Hematopoietic multipotent progenitor cell treated with erythropoietin and hydrocortisone succinate and interleukin-3 and kit ligand, for 15 days (in vitro differentiated cells): Measurements from ENCODE around the gene PRKACB.

ENCODE experiments used
- DNase-seq: peaks from one replicate; pipeline ENCODE4 v3.0.0-alpha.2; 2015; ENCODE audit warnings: low spot score

Gene PRKACB

GRCh38 chr1:84156210-84156621 is 12.1 kb downstream of the PRKACB start:
- DNase-seq = no peak

GRCh38 chr1:84159533-84160240 is 15.6 kb downstream of the PRKACB start:
- DNase-seq = no peak

- DNase-seq = no peak
Observed at GRCh38 chr1:84162295-84162694, 18.2 kb downstream of the PRKACB start.

- no peak for DNase-seq
Observed at GRCh38 chr1:84163123-84163931, 19.3 kb downstream of the PRKACB start.

- no peak for DNase-seq
Observed at GRCh38 chr1:84164161-84164560, 20.1 kb downstream of the PRKACB start.

GRCh38 chr1:84164567-84165021 is 20.5 kb downstream of the PRKACB start:
- no peak for DNase-seq

GRCh38 chr1:84165601-84166000 is 21.5 kb downstream of the PRKACB start:
- DNase-seq = no peak

GRCh38 chr1:84166797-84167196 is 22.7 kb downstream of the PRKACB start:
- DNase-seq = no peak

GRCh38 chr1:84168783-84169182 is 24.7 kb downstream of the PRKACB start:
- no peak for DNase-seq

GRCh38 chr1:84170171-84170570 is 26.1 kb downstream of the PRKACB start:
- no peak for DNase-seq

- DNase-seq = no peak
Observed at GRCh38 chr1:84171481-84171880, 27.4 kb downstream of the PRKACB start.

GRCh38 chr1:84174051-84174556 is 30.0 kb downstream of the PRKACB start:
- DNase-seq = no peak

- DNase-seq = no peak
Observed at GRCh38 chr1:84181350-84182005, 37.4 kb downstream of the PRKACB start.

- DNase-seq = no peak
Observed at GRCh38 chr1:84190455-84190854, 46.4 kb downstream of the PRKACB start.

GRCh38 chr1:84192681-84193080 is 48.6 kb downstream of the PRKACB start:
- DNase-seq = no peak

- no peak for DNase-seq
Observed at GRCh38 chr1:84198832-84199231, 54.8 kb downstream of the PRKACB start.

GRCh38 chr1:84199257-84199656 is 55.2 kb downstream of the PRKACB start:
- no peak for DNase-seq

GRCh38 chr1:84202126-84202525 is 58.1 kb downstream of the PRKACB start:
- DNase-seq = no peak

GRCh38 chr1:84206375-84206774 is 62.3 kb downstream of the PRKACB start:
- no peak for DNase-seq

- DNase-seq = no peak
Observed at GRCh38 chr1:84208935-84209334, 64.9 kb downstream of the PRKACB start.

GRCh38 chr1:84214115-84214956 is 70.3 kb downstream of the PRKACB start:
- DNase-seq = no peak

GRCh38 chr1:84217239-84217638 is 73.2 kb downstream of the PRKACB start:
- no peak for DNase-seq
